SK-N-SH (cell line): ENCODE data around the gene STIM1. TPM values are rescaled to one million over a fixed set of nuclear protein-coding genes. Genes with fewer than 3 reads are reported as not detected.

Experiments used
- CTCF ChIA-PET: fragments of 300-600, 350-600 bp; formaldehyde crosslinking; extraction: SDS; loops from one replicate; lab custom pipeline; 2021; lab: Yijun Ruan, JAX
- POLR2A ChIA-PET: fragments of 350-600 bp; sonication (Branson Sonifier 250); formaldehyde crosslinking; extraction: SDS; loops from one replicate; lab custom pipeline; 2020; ENCODE audit warnings: antibody characterized with exemption, inconsistent platforms; lab: Yijun Ruan, JAX
- DNase-seq: peaks from one replicate; pipeline ENCODE4 v3.0.0; 2012
- H2AFZ ChIP-seq: fragments of 200-600 bp; sonication (generic); 2 replicates; pipeline ENCODE4 v1.8.1; 2016; ENCODE audit warnings: antibody characterized with exemption, mild to moderate bottlenecking, low read depth
- H3F3A ChIP-seq: fragments of 200-600 bp; sonication (generic); replicated peaks from 2 replicates; pipeline ENCODE3; 2016; ENCODE audit warnings: antibody characterized with exemption, mild to moderate bottlenecking; ENCODE audit not compliant: insufficient read depth
- H3K27ac ChIP-seq, 2 experiments: fragments of 200-500 bp in 1 of 2; fragments of 200-600 bp in 1 of 2; sonication (Bioruptor generic) in 1 of 2; sonication (generic), shearing (Covaris generic) in 1 of 2; 2 replicates each; pipeline versions ENCODE4 v1.5.1 to v1.6.1; 2014 to 2016; ENCODE audit warnings: low read depth in 2 of 2, inconsistent platforms in 1 of 2, low read length in 1 of 2, mild to moderate bottlenecking in 1 of 2, mixed read lengths in 1 of 2
- H3K27me3 ChIP-seq: fragments of 200-600 bp; sonication (generic), shearing (Covaris generic); 2 replicates; pipeline ENCODE4 v1.6.1; 2016; ENCODE audit warnings: mixed run types; ENCODE audit not compliant: insufficient read depth
- H3K36me3 ChIP-seq, 2 experiments: fragments of 200-500 bp in 1 of 2; fragments of 200-600 bp in 1 of 2; sonication (Bioruptor generic) in 1 of 2; sonication (generic) in 1 of 2; replicated peaks in 1 of 2; 2 replicates each; pipeline versions ENCODE3 to v1.5.1; 2014 to 2016; ENCODE audit warnings: low read length in 1 of 2, mild to moderate bottlenecking in 1 of 2; ENCODE audit not compliant: insufficient read depth in 2 of 2, control insufficient read depth in 1 of 2
- H3K4me1 ChIP-seq, 2 experiments: fragments of 200-500 bp in 1 of 2; fragments of 200-600 bp in 1 of 2; sonication (Bioruptor generic) in 1 of 2; sonication (generic), shearing (Covaris generic) in 1 of 2; 2 replicates each; pipeline versions ENCODE4 v1.5.1 to v1.6.1; 2014 to 2016; ENCODE audit warnings: low read depth in 1 of 2, low read length in 1 of 2, mixed run types in 1 of 2; ENCODE audit not compliant: insufficient read depth in 2 of 2, control insufficient read depth in 1 of 2
- H3K4me2 ChIP-seq: fragments of 200-600 bp; sonication (generic), shearing (Covaris generic); 2 replicates; pipeline ENCODE4 v1.6.1; 2017; ENCODE audit warnings: mixed run types
- H3K4me3 ChIP-seq, 2 experiments: fragments of 200-500 bp in 1 of 2; fragments of 200-600 bp in 1 of 2; sonication (Bioruptor generic) in 1 of 2; sonication (generic), shearing (Covaris generic) in 1 of 2; 2 replicates each; pipeline versions ENCODE4 v1.5.1 to v1.8.1; 2014 to 2016; ENCODE audit warnings: low read depth in 2 of 2, inconsistent platforms in 1 of 2, low read length in 1 of 2, mild to moderate bottlenecking in 1 of 2, mixed read lengths in 1 of 2, moderate library complexity in 1 of 2
- H3K79me2 ChIP-seq: fragments of 200-600 bp; sonication (generic); 2 replicates; pipeline ENCODE4 v1.8.1; 2017; ENCODE audit warnings: mild to moderate bottlenecking; ENCODE audit not compliant: insufficient read depth
- H3K9ac ChIP-seq: fragments of 200-600 bp; sonication (generic); 2 replicates; pipeline ENCODE4 v1.6.1; 2017; ENCODE audit warnings: mixed run types
- H3K9me2 ChIP-seq: fragments of 200-600 bp; sonication (generic); 2 replicates; pipeline ENCODE4 v1.6.1; 2017; ENCODE audit warnings: mixed run types
- H3K9me3 ChIP-seq: fragments of 200-600 bp; sonication (generic); 2 replicates; pipeline ENCODE4 v1.6.1; 2017; ENCODE audit warnings: mixed run types, mild to moderate bottlenecking, moderate library complexity
- H4K20me1 ChIP-seq: fragments of 200-600 bp; sonication (generic); 2 replicates; pipeline ENCODE4 v1.6.1; 2017; ENCODE audit warnings: mild to moderate bottlenecking, mixed run types; ENCODE audit not compliant: insufficient read depth
- CTCF ChIP-seq: fragments of 200-600 bp; sonication (generic); IDR thresholded peaks from 2 replicates; pipeline ENCODE4 v1.6.1; 2017; ENCODE audit warnings: antibody characterized with exemption, mild to moderate bottlenecking, moderate library complexity
- GATA2 ChIP-seq: sonication (generic); formaldehyde crosslinking; IDR thresholded peaks from 2 replicates; pipeline ENCODE4 v1.5.0; 2020; ENCODE audit warnings: mild to moderate bottlenecking, missing genetic modification reagents
- IRF3 ChIP-seq: fragments of 150-350 bp; IDR thresholded peaks from 2 replicates; pipeline ENCODE4 v1.6.1; 2016; ENCODE audit warnings: mild to moderate bottlenecking, low read depth, low read length
- JUND ChIP-seq: IDR thresholded peaks from 2 replicates; pipeline ENCODE4 v1.4.0; 2012
- NRF1 ChIP-seq: IDR thresholded peaks from 2 replicates; pipeline ENCODE4 v1.6.1; 2012; ENCODE audit warnings: low read depth, mild to moderate bottlenecking, low read length
- RAD21 ChIP-seq: IDR thresholded peaks from 2 replicates; pipeline ENCODE4 v1.6.1; 2012; ENCODE audit warnings: mild to moderate bottlenecking, low read length
- REST ChIP-seq: IDR thresholded peaks from 2 replicates; pipeline ENCODE4 v1.6.1; 2012; ENCODE audit warnings: mild to moderate bottlenecking, low read depth, low read length, moderate library complexity
- SMC3 ChIP-seq: IDR thresholded peaks from 2 replicates; pipeline ENCODE4 v1.6.1; 2012; ENCODE audit warnings: low read depth, low read length, improper control_type of control experiment
- TAF1 ChIP-seq: IDR thresholded peaks from 2 replicates; pipeline ENCODE4 v1.6.1; 2012; ENCODE audit warnings: low read depth, mild to moderate bottlenecking, low read length, moderate library complexity, borderline replicate concordance
- USF2 ChIP-seq: fragments of 150-350 bp; IDR thresholded peaks from 2 replicates; pipeline ENCODE4 v1.6.1; 2017; ENCODE audit warnings: antibody characterized with exemption, low read length, low read depth, borderline replicate concordance
- YY1 ChIP-seq: IDR thresholded peaks from 2 replicates; pipeline ENCODE4 v1.4.0; 2012; ENCODE audit warnings: low read depth, mild to moderate bottlenecking
- ZBTB33 ChIP-seq: IDR thresholded peaks from 2 replicates; pipeline ENCODE4 v1.4.0; 2012; ENCODE audit warnings: low read depth, borderline replicate concordance
- WGBS: methylation state at CpG from one replicate; pipeline ENCODE4 v1.1.6; 2017; ENCODE audit warnings: low lambda C conversion rate; 5-methylcytosine and 5-hydroxymethylcytosine counted together
- polyA plus RNA-seq, 3 experiments: library from polyadenylated mRNA; depleted of rRNA; stranded (reverse); fragments of >200 nt; gene quantifications; 2 replicates each; pipeline ENCODE4 v1.2.3, GENCODE V29; 2012

The STIM1 gene
- polyA plus RNA-seq, 1 of the 3 experiments (the other 2 are of a cell fraction), result 29.5 TPM

- no peak overlapping the region; a peak in 1 of 4 replicates for H3K4me3 ChIP-seq
- H3K4me2 ChIP-seq, result no peak overlapping the region
- no peaks in the 10 kb centered on the region for H3K9me2 ChIP-seq
- H3K79me2 ChIP-seq, result no peaks in the 10 kb centered on the region
- TF ChIP-seq TAF1 (no peak), SMC3 (peak; percentile 98), REST (no peak), RAD21 (peak; percentile 99), CTCF (peak; percentile 88), NRF1 (0 out of 2 replicates have a peak, but pooled peaks have one; percentile 15), YY1 (peak; percentile 81; the same call in 1 of the 2 replicates)
- peaks cover 0 to 3% of the 10 kb centered on the region in 2 experiments for H3K36me3 ChIP-seq
- H3K9ac ChIP-seq, result no peak overlapping the region
- H3K9me3 ChIP-seq, result no peaks in the 10 kb centered on the region
- H4K20me1 ChIP-seq, result no peaks in the 10 kb centered on the region
- H3K27ac ChIP-seq, result peak overlapping the region in 1 of 2 experiments; percentile 72; a peak in 2 of 4 replicates
- POLR2A ChIA-PET, result interaction anchor here (1.6 kb wide), 1 partner anchor 217 kb away, joined by 7 read pairs; the partner anchor contains the start of gene STIM1
- peak; percentile 70 for DNase-seq
- no peaks in the 10 kb centered on the region for H3K27me3 ChIP-seq
- H2AFZ ChIP-seq, result peak overlapping the region; percentile 59
- peaks cover 0 to 12% of the 10 kb centered on the region in 2 experiments; a peak in 2 of 4 replicates for H3K4me1 ChIP-seq
- H3F3A ChIP-seq, result peaks cover 4% of the 10 kb centered on the region
- 26% methylated on average over 4 of the region's 4 CpGs for WGBS
- CTCF ChIA-PET, result interaction anchor here (0.6 to 13.1 kb wide), 66 partner anchors 9 to 462 kb away, joined by 3 to 636 read pairs (median 5); partner anchors contain the start of genes PGAP2, RHOG, RRM1 and STIM1
These were observed 217.3 kb downstream of the STIM1 start for GRCh38 chr11:4072668-4073285.

GRCh38 chr11:4074266-4074665 lies 218.8 kb downstream of the STIM1 start:
- POLR2A ChIA-PET, result no interaction called here
- WGBS, result 98% methylated on average over 7 of the region's 7 CpGs
- TF ChIP-seq CTCF (no peak), JUND (0 out of 2 replicates have a peak, but pooled peaks have one; percentile 7), GATA2 (CRISPR knock-in tag) (no peak), YY1 (no peak), IRF3 (no peak), USF2 (no peak), ZBTB33 (no peak)

More at GRCh38 chr11:4074266-4074665, 218.8 kb downstream of the STIM1 start:
- no peaks in the 10 kb centered on the region for H3K9me2 ChIP-seq
- H3K9ac ChIP-seq, result no peak overlapping the region
- H2AFZ ChIP-seq, result no peak overlapping the region
- no peaks in the 10 kb centered on the region for H3K9me3 ChIP-seq
- no peak overlapping the region for H3K4me3 ChIP-seq
- peaks cover 0 to 9% of the 10 kb centered on the region in 2 experiments; a peak in 2 of 4 replicates for H3K4me1 ChIP-seq
- H3K4me2 ChIP-seq, result no peak overlapping the region
- H3K27ac ChIP-seq, result no peak overlapping the region
- H3K79me2 ChIP-seq, result no peaks in the 10 kb centered on the region
- peaks cover 4% of the 10 kb centered on the region for H3F3A ChIP-seq
- DNase-seq, result no peak
- CTCF ChIA-PET, result interaction anchor here (0.5 to 13.1 kb wide), 13 partner anchors 9 to 1738 kb away, joined by 3 to 636 read pairs (median 16); partner anchors contain the start of genes PGAP2, RHOG and STIM1
- H4K20me1 ChIP-seq, result no peaks in the 10 kb centered on the region
- H3K27me3 ChIP-seq, result no peaks in the 10 kb centered on the region
- peaks cover 0 to 3% of the 10 kb centered on the region in 2 experiments for H3K36me3 ChIP-seq
